Measurements from ENCODE around the gene LDLRAD2.

Gene LDLRAD2

GRCh38 chr1:21841852-21842466 lies 29.9 kb downstream of the LDLRAD2 start:
- no peaks in the 10 kb centered on the region for H3K27me3 ChIP-seq (replicated peaks; ENCODE audit: control insufficient read depth, insufficient read depth, low read length, poor library complexity, severe bottlenecking)
- H3K4me1 ChIP-seq (ENCODE audit: control insufficient read depth, insufficient read depth, low read length, poor library complexity, severe bottlenecking), result no peaks in the 10 kb centered on the region
- H3K9me3 ChIP-seq (ENCODE audit: control insufficient read depth, low read length), result no peaks in the 10 kb centered on the region
- no peak overlapping the region for H3K27ac ChIP-seq (ENCODE audit: insufficient read depth, low read length, poor library complexity, severe bottlenecking)
- no peak for DNase-seq
- H3K36me3 ChIP-seq (ENCODE audit: control insufficient read depth, insufficient read depth, low read length), result no peaks in the 10 kb centered on the region
- H3K4me3 ChIP-seq (ENCODE audit: insufficient read depth, low read depth, low read length, poor library complexity, severe bottlenecking), result no peak overlapping the region

- DNase-seq, result no peak
- no peaks in the 10 kb centered on the region for H3K4me1 ChIP-seq (ENCODE audit: control insufficient read depth, insufficient read depth, low read length, poor library complexity, severe bottlenecking)
- H3K27ac ChIP-seq (ENCODE audit: insufficient read depth, low read length, poor library complexity, severe bottlenecking), result no peak overlapping the region
- no peaks in the 10 kb centered on the region for H3K9me3 ChIP-seq (ENCODE audit: control insufficient read depth, low read length)
- no peak overlapping the region for H3K4me3 ChIP-seq (ENCODE audit: insufficient read depth, low read depth, low read length, poor library complexity, severe bottlenecking)
- H3K36me3 ChIP-seq (ENCODE audit: control insufficient read depth, insufficient read depth, low read length), result no peaks in the 10 kb centered on the region
- no peaks in the 10 kb centered on the region for H3K27me3 ChIP-seq (replicated peaks; ENCODE audit: control insufficient read depth, insufficient read depth, low read length, poor library complexity, severe bottlenecking)
These were observed 30.6 kb downstream of the LDLRAD2 start for GRCh38 chr1:21842606-21843162.

- no peak for DNase-seq
- H3K27me3 ChIP-seq (replicated peaks; ENCODE audit: control insufficient read depth, insufficient read depth, low read length, poor library complexity, severe bottlenecking), result no peaks in the 10 kb centered on the region
- H3K4me3 ChIP-seq (ENCODE audit: insufficient read depth, low read depth, low read length, poor library complexity, severe bottlenecking), result no peak overlapping the region
- H3K9me3 ChIP-seq (ENCODE audit: control insufficient read depth, low read length), result no peaks in the 10 kb centered on the region
- no peaks in the 10 kb centered on the region for H3K4me1 ChIP-seq (ENCODE audit: control insufficient read depth, insufficient read depth, low read length, poor library complexity, severe bottlenecking)
- H3K36me3 ChIP-seq (ENCODE audit: control insufficient read depth, insufficient read depth, low read length), result no peaks in the 10 kb centered on the region
- no peak overlapping the region for H3K27ac ChIP-seq (ENCODE audit: insufficient read depth, low read length, poor library complexity, severe bottlenecking)
These were observed 31.1 kb downstream of the LDLRAD2 start for GRCh38 chr1:21843208-21843607.

GRCh38 chr1:21843996-21844395 lies 31.9 kb downstream of the LDLRAD2 start:
- no peak overlapping the region for H3K27ac ChIP-seq (ENCODE audit: insufficient read depth, low read length, poor library complexity, severe bottlenecking)
- DNase-seq, result no peak
- H3K36me3 ChIP-seq (ENCODE audit: control insufficient read depth, insufficient read depth, low read length), result no peaks in the 10 kb centered on the region
- H3K4me3 ChIP-seq (ENCODE audit: insufficient read depth, low read depth, low read length, poor library complexity, severe bottlenecking), result no peak overlapping the region
- H3K27me3 ChIP-seq (replicated peaks; ENCODE audit: control insufficient read depth, insufficient read depth, low read length, poor library complexity, severe bottlenecking), result no peaks in the 10 kb centered on the region
- H3K4me1 ChIP-seq (ENCODE audit: control insufficient read depth, insufficient read depth, low read length, poor library complexity, severe bottlenecking), result no peaks in the 10 kb centered on the region
- H3K9me3 ChIP-seq (ENCODE audit: control insufficient read depth, low read length), result no peaks in the 10 kb centered on the region

- no peak overlapping the region for H3K27ac ChIP-seq (ENCODE audit: insufficient read depth, low read length, poor library complexity, severe bottlenecking)
- H3K4me1 ChIP-seq (ENCODE audit: control insufficient read depth, insufficient read depth, low read length, poor library complexity, severe bottlenecking), result no peaks in the 10 kb centered on the region
- H3K27me3 ChIP-seq (replicated peaks; ENCODE audit: control insufficient read depth, insufficient read depth, low read length, poor library complexity, severe bottlenecking), result no peaks in the 10 kb centered on the region
- H3K4me3 ChIP-seq (ENCODE audit: insufficient read depth, low read depth, low read length, poor library complexity, severe bottlenecking), result no peak overlapping the region
- H3K9me3 ChIP-seq (ENCODE audit: control insufficient read depth, low read length), result no peaks in the 10 kb centered on the region
- H3K36me3 ChIP-seq (ENCODE audit: control insufficient read depth, insufficient read depth, low read length), result no peaks in the 10 kb centered on the region
- no peak for DNase-seq
These were observed 33.9 kb downstream of the LDLRAD2 start for GRCh38 chr1:21845646-21846641.

- H3K4me3 ChIP-seq (ENCODE audit: insufficient read depth, low read depth, low read length, poor library complexity, severe bottlenecking), result no peak overlapping the region
- H3K36me3 ChIP-seq (ENCODE audit: control insufficient read depth, insufficient read depth, low read length), result no peaks in the 10 kb centered on the region
These were observed 35.4 kb downstream of the LDLRAD2 start for GRCh38 chr1:21847223-21848205.

GRCh38 chr1:21848524-21849174 lies 36.6 kb downstream of the LDLRAD2 start:
- Histone ChIP-seq H3K27me3 (replicated peaks; ENCODE audit: control insufficient read depth, insufficient read depth, low read length, poor library complexity, severe bottlenecking) (no peaks in the 10 kb centered on the region), H3K27ac (ENCODE audit: insufficient read depth, low read length, poor library complexity, severe bottlenecking) (no peak overlapping the region), H3K4me3 (ENCODE audit: insufficient read depth, low read depth, low read length, poor library complexity, severe bottlenecking) (no peak overlapping the region), H3K4me1 (ENCODE audit: control insufficient read depth, insufficient read depth, low read length, poor library complexity, severe bottlenecking) (no peaks in the 10 kb centered on the region), H3K9me3 (ENCODE audit: control insufficient read depth, low read length) (no peaks in the 10 kb centered on the region), H3K36me3 (ENCODE audit: control insufficient read depth, insufficient read depth, low read length) (no peaks in the 10 kb centered on the region)
- DNase-seq, result no peak

More at GRCh38 chr1:21847223-21848205, 35.4 kb downstream of the LDLRAD2 start:
- no peaks in the 10 kb centered on the region for H3K4me1 ChIP-seq (ENCODE audit: control insufficient read depth, insufficient read depth, low read length, poor library complexity, severe bottlenecking)
- no peak overlapping the region for H3K27ac ChIP-seq (ENCODE audit: insufficient read depth, low read length, poor library complexity, severe bottlenecking)
- no peaks in the 10 kb centered on the region for H3K27me3 ChIP-seq (replicated peaks; ENCODE audit: control insufficient read depth, insufficient read depth, low read length, poor library complexity, severe bottlenecking)
- no peak for DNase-seq
- H3K9me3 ChIP-seq (ENCODE audit: control insufficient read depth, low read length), result no peaks in the 10 kb centered on the region

GRCh38 chr1:21849909-21850576 lies 38.0 kb downstream of the LDLRAD2 start:
- H3K27me3 ChIP-seq (replicated peaks; ENCODE audit: control insufficient read depth, insufficient read depth, low read length, poor library complexity, severe bottlenecking), result no peaks in the 10 kb centered on the region
- no peak for DNase-seq
- H3K36me3 ChIP-seq (ENCODE audit: control insufficient read depth, insufficient read depth, low read length), result no peaks in the 10 kb centered on the region
- no peaks in the 10 kb centered on the region for H3K4me1 ChIP-seq (ENCODE audit: control insufficient read depth, insufficient read depth, low read length, poor library complexity, severe bottlenecking)
- H3K27ac ChIP-seq (ENCODE audit: insufficient read depth, low read length, poor library complexity, severe bottlenecking), result no peak overlapping the region
- H3K9me3 ChIP-seq (ENCODE audit: control insufficient read depth, low read length), result no peaks in the 10 kb centered on the region
- no peak overlapping the region for H3K4me3 ChIP-seq (ENCODE audit: insufficient read depth, low read depth, low read length, poor library complexity, severe bottlenecking)
